Islet precursor cell (in vitro differentiated cells): ENCODE data around the gene ARSG.

Experiments used
- DNase-seq: peaks from one replicate; pipeline ENCODE4 v3.0.0-alpha.2; 2018

ARSG gene

GRCh38 chr17:68432086-68432864 is 141.0 kb downstream of the ARSG start:
- peak; percentile 21 for DNase-seq

GRCh38 chr17:68433211-68433610 is 141.9 kb downstream of the ARSG start:
- DNase-seq = peak; percentile 12

GRCh38 chr17:68433911-68434508 is 142.7 kb downstream of the ARSG start:
- DNase-seq = peak; percentile 8

DNA sequence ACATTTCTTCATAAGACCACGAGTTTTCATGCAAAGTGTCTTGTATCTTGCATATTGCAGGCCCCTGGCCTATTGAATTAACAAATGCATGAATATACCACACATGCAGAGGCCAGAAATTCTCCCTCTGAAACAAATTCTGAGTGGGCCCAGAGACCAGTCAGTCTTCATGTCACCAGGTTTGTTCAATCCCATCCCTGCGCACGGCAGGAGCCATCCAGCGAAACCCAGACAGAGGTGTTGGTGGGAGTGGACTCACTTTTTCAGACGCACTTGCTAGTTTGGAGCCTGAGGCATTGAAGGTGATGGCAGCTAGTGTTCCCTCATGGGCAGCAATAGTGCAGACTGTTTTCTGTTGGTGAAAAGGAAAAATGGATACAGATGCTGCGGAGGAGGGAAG is 144.1 kb downstream of the ARSG start:
- DNase-seq = peak; percentile 38

DNA sequence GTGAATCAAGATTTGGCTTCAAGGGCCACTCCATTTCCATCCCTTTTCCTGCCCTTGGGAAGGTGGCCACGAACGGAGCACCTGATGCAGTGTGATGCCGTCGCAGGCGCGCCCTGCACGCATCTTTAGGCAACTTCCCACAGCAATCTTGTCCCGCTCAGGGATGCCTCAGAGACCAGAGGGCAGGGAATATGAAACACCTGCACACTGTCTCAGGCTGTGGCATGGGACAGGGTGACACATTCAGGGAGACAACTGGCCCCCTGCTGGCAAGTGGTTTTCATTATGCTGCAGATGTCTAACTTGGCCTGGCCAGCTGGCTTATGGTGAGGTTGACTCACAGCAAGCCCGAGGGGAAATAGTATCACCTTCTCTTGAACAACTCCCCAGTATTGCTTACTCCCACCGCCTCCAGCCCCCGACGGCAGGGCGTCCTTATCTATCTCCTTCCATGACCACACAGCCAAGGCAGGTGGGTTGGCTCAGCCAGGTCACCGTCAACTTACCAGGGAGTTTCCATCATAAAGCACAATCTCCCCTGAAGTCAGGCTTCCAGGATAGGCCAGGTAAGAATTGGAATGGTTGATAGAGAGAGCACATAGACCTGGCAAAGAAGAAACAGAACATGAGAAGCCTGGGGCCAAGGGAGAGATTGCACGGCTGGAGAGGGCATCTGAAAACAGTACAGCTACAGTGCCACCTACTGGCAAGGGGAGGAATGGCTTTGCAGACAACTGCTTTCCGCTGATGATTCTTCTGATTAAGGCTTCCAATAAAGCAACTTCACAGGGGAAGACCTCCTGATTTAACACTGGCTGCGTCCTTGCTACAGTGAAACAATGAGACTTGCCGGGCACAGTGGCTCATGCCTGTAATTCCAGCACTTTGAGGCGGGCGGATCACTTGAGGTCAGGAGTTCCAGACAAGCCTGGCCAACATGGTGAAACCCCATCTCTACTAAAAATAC is 144.9 kb downstream of the ARSG start:
- peak; percentile 91 for DNase-seq

DNA sequence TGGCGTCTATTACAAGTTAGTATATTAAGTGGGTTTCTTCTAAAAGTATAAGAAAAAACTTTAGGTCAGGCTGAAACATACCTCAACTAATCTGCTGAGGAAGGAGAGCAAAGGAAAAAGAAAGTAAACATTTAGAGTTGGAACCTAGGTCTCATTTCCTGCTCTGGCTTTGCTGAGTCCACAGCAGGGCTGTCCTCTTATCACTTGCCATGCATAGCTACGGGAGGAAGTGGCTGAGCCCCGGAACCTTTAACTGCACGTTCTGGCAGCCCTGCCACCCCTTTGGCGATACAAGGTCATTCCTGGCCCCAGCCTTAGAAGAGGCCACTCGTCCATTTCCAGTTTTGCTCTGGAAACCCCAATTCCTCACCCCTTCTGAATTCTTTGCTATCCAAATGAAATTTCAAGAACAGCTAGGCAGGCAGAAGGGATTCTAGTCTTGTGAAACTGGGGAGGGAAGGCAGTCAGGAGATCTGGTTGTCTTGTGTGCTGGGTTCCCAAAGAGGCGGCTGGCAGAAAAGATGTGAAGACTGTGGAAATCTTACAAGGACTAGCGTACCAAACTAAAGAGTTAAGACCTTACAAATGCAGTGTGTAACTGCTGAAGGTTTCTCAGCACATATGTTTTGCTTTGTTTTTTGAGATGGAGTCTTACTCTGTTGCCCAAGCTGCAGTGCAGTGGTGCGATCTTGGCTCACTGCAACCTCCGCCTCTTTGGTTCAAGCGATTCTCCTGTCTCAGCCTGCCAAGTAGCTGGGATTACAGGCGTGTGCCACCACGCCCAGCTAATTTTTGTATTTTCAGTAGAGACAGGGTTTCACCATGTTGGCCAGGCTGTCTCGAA is 146.9 kb downstream of the ARSG start:
- peak; percentile 79 for DNase-seq

DNA sequence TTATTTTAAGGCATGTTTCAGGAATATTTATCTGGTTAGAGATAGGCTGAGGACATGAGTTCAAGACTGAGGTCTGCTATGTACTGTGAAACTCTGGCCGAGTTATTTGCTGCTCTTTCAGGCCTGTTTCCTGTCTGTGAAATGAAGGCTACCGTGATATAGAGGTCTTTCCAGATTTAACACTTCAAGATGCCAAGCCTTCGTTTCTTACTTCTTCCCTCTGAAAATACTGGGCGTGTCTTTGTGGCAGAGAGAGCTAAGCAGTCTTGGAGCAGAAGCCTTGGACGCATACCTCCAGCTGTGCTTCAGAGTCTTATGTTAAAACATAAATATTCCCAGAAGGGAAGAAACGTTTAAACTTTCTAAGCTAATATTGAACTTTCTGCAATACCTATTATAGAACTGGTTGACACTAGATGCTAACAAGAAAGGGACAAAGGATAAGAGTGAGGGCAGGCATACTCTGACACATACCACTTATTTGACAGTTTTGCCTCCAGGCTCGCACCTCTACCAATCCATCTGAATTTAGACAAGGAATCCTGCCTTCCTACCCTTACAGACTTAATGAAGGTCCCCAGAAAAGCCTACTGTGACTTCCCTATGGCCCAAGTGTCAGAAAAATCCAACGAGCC is 148.5 kb downstream of the ARSG start:
- DNase-seq = no peak

DNA sequence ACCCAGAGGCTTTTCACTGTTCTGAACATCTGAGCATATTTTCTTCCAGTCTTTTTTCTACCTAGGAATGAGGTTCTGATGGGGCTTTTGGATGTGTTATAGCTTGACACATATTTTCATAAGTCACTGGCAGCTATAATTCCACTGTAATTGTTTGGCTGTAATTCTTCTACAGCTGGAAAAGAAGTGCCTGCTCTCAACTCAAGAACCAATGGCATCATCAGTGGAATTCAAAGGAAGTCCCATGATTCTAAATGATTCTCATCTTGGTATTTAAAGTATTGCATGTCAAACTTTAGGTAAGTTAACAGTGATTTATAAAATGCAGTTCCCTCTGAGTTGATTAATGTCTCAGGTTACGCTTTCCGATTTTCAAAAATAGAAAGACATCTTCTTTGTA is 149.2 kb downstream of the ARSG start:
- DNase-seq = no peak

DNA sequence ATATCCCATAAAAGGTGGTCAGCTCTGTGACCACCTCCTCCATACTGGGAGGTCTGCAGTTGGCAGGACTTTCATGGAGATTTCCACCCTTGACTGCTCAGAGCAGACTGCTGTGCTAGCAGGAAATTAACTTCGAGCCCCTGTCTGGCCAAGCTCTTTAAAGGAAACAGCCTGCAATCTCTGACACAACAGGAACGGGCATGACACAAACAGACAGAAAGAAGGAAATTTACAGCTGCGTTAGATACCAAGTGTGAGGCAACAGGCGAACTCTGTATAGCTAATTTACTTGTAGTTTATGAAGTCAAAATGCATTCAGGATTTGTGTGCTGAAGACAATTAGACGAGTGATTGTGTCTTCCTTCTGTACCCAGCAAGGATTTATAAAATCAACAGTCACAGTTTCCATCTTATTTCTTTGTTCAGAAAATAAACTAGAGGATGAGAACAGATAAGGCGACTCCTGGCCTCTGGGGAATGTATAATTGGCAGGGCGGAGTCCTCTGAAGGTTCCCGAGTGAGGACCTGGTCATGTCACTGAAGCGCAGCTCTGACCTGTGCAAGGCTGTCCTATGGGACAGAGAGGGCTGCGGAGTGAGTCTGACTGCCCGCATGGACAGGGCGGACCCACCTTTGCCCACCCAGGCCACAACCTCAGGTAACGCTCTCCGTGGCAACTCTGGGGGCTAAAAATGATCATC is 149.9 kb downstream of the ARSG start:
- DNase-seq = peak; percentile 67

DNA sequence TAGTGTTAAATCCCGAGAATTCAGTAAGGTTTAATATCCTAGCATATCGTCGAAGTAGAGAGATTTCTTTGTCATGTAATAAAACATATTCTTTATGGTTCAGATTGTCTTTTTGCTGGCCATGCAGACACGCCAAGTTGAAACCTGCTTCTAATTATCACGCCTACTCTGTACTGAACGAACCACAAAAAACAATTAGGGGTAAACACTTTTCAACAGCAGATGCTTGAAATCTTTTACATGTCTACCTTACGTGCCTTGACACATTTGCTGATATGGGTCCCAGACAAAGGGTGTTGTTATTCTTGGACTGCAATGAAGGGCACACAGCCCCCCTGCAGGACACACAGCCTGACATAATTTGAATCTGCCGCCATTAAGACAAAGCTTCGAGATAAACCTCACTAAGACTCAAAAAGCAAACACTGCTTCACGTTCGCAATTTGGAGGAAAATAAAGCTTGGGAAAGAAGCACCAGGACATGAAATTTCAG is 152.7 kb downstream of the ARSG start:
- DNase-seq = no peak

DNA sequence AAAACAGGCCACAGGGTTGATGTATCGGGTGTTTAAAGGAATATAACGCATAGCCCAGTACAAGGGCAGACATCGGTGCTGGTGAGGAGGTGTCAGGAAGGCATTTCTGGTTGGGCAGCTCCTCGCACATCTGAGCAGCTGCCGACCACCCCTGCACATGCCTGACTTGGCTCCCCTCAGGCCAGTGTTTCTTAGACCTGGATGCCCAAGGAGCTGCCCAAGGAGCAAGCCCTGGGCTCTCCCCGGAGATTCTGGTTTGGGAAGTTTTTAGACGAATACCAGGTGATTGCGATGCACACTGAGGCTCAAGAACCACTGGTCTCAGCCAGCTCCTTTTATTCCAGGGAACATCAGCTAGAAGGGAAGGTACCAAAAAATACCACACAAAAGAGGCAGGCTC is 154.4 kb downstream of the ARSG start:
- DNase-seq = no peak

DNA sequence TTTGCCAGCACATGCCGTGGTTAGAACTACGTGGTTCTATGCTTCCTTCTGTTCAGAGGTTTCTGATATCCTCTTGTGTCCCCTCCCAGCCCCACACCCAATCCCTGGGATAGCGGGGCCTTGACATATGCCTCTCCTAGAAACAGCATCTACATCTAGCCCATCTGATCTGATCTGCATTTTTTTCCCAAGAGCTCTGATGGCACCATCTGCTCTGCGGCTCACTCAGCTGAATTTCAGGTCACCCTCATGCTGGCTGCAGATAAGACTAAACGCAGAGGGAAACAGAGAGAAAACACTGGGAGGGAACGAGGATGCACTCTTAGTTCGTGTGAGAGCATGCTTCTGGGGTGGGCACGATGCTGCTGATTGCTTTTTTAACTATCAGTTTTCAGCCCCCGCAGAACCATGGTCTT is 155.3 kb downstream of the ARSG start:
- no peak for DNase-seq

DNA sequence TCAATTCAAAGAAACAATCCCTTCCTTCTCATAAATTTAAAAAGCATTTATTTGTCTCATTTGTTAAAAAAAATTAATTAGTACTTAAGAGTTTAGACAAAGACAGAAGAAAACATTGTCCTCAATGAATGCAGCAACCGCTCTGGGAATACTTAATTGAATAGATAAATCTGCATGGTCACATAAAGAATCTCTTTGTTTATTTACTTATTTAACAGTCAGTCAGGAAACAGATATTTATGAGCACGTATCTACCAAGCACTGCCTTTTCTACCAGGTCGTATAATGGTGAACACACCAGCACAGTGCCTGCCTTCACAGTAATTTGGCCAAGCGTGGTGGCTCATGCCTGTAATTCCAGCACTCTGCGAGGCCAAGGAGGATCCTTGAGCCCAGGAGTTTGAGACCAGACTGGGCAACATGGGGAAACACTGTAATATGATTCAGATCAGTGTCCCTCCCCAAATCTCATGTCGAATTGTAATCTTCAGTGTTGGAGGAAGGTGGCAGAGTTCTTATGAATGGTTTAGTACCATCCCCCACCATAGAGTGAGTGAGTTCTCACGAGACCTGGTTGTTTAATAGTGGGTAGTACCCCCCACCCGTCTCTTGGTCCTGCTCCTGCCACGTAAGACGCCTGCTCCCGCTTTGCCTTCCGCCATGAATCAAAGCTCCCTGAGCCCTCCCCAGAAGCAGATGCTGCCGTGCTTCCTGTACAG is 157.9 kb downstream of the ARSG start:
- no peak for DNase-seq

- no peak for DNase-seq
Observed at GRCh38 chr17:68450391-68450790, 159.1 kb downstream of the ARSG start.

DNA sequence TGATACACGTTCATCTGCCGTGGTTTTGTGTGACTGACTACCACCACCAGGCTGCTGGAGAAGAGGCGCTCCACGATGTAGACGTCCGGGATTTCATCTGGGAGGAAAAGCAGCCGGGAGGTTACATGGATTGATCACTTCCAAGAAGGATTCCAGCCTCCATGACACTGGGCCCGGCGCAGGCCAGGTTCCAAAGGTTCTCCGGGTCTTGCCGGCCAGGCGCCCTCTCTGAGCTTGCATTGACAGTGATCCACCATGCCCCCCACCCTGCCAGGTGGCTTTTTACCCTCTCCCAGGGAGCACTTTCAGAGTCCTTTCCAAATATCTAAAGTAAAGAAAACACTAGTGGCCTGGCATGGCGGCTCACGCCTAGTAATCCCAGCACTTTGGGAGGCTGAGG is 159.5 kb downstream of the ARSG start:
- no peak for DNase-seq

DNA sequence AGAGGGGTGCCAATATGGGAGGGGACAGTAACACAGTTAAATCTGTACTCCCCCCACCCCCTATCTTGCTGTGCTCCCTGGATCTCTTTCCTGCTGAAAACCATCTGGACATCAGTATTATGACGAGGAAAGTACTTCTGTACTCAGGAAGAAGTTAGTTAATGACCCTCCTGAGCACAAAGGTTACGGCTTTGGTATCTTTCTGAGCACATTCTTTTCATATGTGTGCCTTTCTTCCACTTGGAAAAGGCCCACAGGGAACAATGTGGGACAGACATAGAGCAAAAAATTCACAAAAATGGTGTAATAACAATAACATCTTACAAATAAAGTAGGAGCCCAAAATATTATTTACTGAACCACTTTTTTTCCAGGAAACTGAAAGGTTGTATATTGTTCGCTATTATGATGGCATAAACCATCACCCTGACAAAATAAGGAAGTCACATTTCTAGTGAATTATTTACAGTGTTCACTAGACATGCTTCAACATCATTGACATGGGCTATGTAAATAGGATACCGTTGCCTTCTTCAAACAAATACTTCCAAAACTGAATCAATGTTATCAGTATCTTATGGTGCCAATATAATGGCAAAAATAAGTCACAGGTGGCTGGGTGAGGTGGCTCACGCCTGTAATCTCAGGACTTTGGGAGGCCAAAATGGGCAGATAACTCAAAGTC is 160.5 kb downstream of the ARSG start:
- DNase-seq = no peak

GRCh38 chr17:68452724-68453290 is 161.5 kb downstream of the ARSG start:
- DNase-seq = peak; percentile 88

DNA sequence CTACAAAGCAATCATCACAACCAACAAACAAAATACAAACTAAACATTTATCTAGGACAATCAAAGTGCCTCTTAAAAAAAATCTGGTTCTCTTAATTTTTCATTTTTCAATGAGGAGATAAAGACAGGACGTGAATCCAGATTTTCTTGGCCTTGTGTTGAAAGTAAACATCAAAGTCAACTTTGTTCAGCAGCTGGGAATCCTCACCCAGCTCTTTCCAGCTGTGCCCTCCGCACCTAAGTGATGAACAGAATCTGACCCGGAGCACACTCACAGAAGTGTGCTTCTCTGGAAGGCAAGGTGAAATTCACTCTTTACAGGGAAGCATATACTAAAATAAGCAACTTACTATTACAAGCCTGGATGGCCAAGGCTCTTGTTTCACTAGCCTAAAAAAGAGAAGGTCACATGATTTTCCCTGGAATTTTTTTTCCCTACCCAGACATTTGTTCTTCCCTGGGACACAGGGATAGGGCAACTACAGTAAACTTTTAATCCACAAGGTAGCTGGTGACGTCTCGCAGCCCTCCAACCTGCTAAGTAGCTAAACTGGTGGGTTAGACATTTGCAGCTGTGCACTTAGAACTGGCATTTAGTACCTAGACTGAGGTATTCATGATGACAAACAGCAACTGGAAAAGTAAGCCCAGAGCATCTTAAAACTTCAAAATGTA is 162.8 kb downstream of the ARSG start:
- DNase-seq = peak; percentile 72

GRCh38 chr17:68455901-68456338 is 164.6 kb downstream of the ARSG start:
- DNase-seq = no peak
